Stimulated activated CD8-positive, alpha-beta memory T cell treated with anti-CD3 and anti-CD28 coated beads, Interleukin-12 subunit alpha, Interleukin-12 subunit beta, amount 100 ng/mL, for 24 hours (primary cell): ENCODE data around the gene TAF1A.
A peak's percentile ranks its signal among the peaks of the same experiment; 100 is the strongest.
"Not testable (repeated sequence)": the region's sequence is repeated elsewhere in the genome, so short reads cannot be mapped to it uniquely, and the experiment has no call there.

Source experiments
- DNase-seq: peaks from one replicate; pipeline ENCODE4 v3.0.0-alpha.2; 2020; ENCODE audit errors: extremely low read depth

Gene TAF1A

GRCh38 chr1:222589462-222590302 lies at the start of gene TAF1A:
TSS of gene TAF1A (minus strand) at chr1:222589933.
- DNase-seq, result peak; percentile 68

GRCh38 chr1:222634180-222635013 lies 44.7 kb upstream of the TAF1A start:
- DNase-seq, result peak; percentile 22

- DNase-seq, result no peak
Measured at GRCh38 chr1:222632749-222633148, 43.0 kb upstream of the TAF1A start.

- DNase-seq, result no peak
Measured at GRCh38 chr1:222631611-222632208, 42.0 kb upstream of the TAF1A start.

- no peak for DNase-seq
Measured at GRCh38 chr1:222629921-222630535, 40.3 kb upstream of the TAF1A start.

GRCh38 chr1:222627232-222627631 lies 37.5 kb upstream of the TAF1A start:
- DNase-seq, result no peak

GRCh38 chr1:222624214-222624613 lies 34.5 kb upstream of the TAF1A start:
- DNase-seq, result no peak

GRCh38 chr1:222623458-222623857 lies 33.7 kb upstream of the TAF1A start:
- DNase-seq, result no peak

- no peak for DNase-seq
Measured at GRCh38 chr1:222622765-222623164, 33.0 kb upstream of the TAF1A start.

GRCh38 chr1:222620566-222620965 lies 30.8 kb upstream of the TAF1A start:
- no peak for DNase-seq

GRCh38 chr1:222618880-222619596 lies 29.3 kb upstream of the TAF1A start:
- no peak for DNase-seq

- DNase-seq, result peak; percentile 7
Measured at GRCh38 chr1:222618001-222618879, 28.5 kb upstream of the TAF1A start, which contains the start of gene MIA3. TSS of gene MIA3 (plus strand) at chr1:222618097. CDS start at chr1:222618111, 14 bp downstream.

GRCh38 chr1:222617367-222617951 lies 27.7 kb upstream of the TAF1A start:
- DNase-seq, result peak; percentile 82

GRCh38 chr1:222616525-222616924 lies 26.8 kb upstream of the TAF1A start:
- no peak for DNase-seq

- DNase-seq, result no peak
Measured at GRCh38 chr1:222613627-222614026, 23.9 kb upstream of the TAF1A start.

GRCh38 chr1:222610728-222611127 lies 21.0 kb upstream of the TAF1A start:
- DNase-seq, result no peak

- DNase-seq, result not testable (repeated sequence)
Measured at GRCh38 chr1:222609111-222609510, 19.4 kb upstream of the TAF1A start.

- no peak for DNase-seq
Measured at GRCh38 chr1:222606757-222607156, 17.0 kb upstream of the TAF1A start.

- DNase-seq, result no peak
Measured at GRCh38 chr1:222601257-222601656, 11.5 kb upstream of the TAF1A start.

GRCh38 chr1:222600281-222600680 lies 10.5 kb upstream of the TAF1A start:
- no peak for DNase-seq
